Measurements from ENCODE around the gene BCL7A. TPM values are rescaled to one million over a fixed set of nuclear protein-coding genes. Genes with fewer than 3 reads are reported as not detected.
A peak's percentile ranks its signal among the peaks of the same experiment; 100 is the strongest.

Gene BCL7A
- total RNA-seq, 4 donors from 2014 or later: 0.75 to 6.8 (median 6.3) TPM

GRCh38 chr12:122082621-122083356, 61.1 kb downstream of the BCL7A start:
- no peak for DNase-seq
- no peaks in the 10 kb centered on the region for H3K9me3 ChIP-seq
- no peaks in the 10 kb centered on the region for H3K27me3 ChIP-seq
- peaks cover 36 to 78% (median 72%) of the 10 kb centered on the region in 4 donors for H3K4me1 ChIP-seq
- H3K27ac ChIP-seq: peak overlapping the region; percentile 90 to 95 (median 94)
- WGBS, 2 donors (ENCODE audit: low coverage in 1 of 2): 34 to 36% methylated on average over 5 to 6 of the region's 6 CpGs
- peak overlapping the region in 3 of 4 donors; percentile 82 to 92 (median 85) for H3K4me3 ChIP-seq
- in situ Hi-C loops (cut with MboI; ENCODE audit: low pct_ligation_motif_present in 1 of 4, low pct_unique_long_range_greater_than_20kb in 1 of 4, low sequenced_read_pairs in 3 of 4) (no loop called here), intact Hi-C loops (cut with DNase I; ENCODE audit: low total_unique reads) (no loop called here)
- no peaks in the 10 kb centered on the region for H3K36me3 ChIP-seq
- TF ChIP-seq EP300 (IDR thresholded peaks at IDR 0.05; ENCODE audit: low read depth): no peak
- no peak for TF ChIP-seq CTCF (IDR thresholded peaks at IDR 0.05)
- no peak for TF ChIP-seq POLR2A (IDR thresholded peaks at IDR 0.05)
- no peak for TF ChIP-seq POLR2AphosphoS5 (IDR thresholded peaks at IDR 0.05)

GRCh38 chr12:122084857-122085405, 63.2 kb downstream of the BCL7A start:
- no peaks in the 10 kb centered on the region for H3K27me3 ChIP-seq
- H3K4me3 ChIP-seq: no peak overlapping the region
- H3K4me1 ChIP-seq: peaks cover 56 to 95% (median 88%) of the 10 kb centered on the region in 4 donors
- intact Hi-C loops (cut with DNase I; ENCODE audit: low total_unique reads) (no loop called here), in situ Hi-C loops (cut with MboI; ENCODE audit: low pct_ligation_motif_present in 1 of 4, low pct_unique_long_range_greater_than_20kb in 1 of 4, low sequenced_read_pairs in 3 of 4) (no loop called here)
- TF ChIP-seq EP300 (IDR thresholded peaks at IDR 0.05; ENCODE audit: low read depth): no peak
- TF ChIP-seq POLR2AphosphoS5 (IDR thresholded peaks at IDR 0.05): no peak
- H3K9me3 ChIP-seq: no peaks in the 10 kb centered on the region
- WGBS, 2 donors (ENCODE audit: low coverage in 1 of 2): 47 to 64% methylated on average over 10 to 13 of the region's 13 CpGs
- H3K27ac ChIP-seq: peak overlapping the region; percentile 90 to 95 (median 92)
- no peaks in the 10 kb centered on the region for H3K36me3 ChIP-seq
- DNase-seq: no peak

- H3K36me3 ChIP-seq: no peaks in the 10 kb centered on the region
- no peak for DNase-seq
- no peaks in the 10 kb centered on the region for H3K27me3 ChIP-seq
- in situ Hi-C loops (cut with MboI; ENCODE audit: low pct_ligation_motif_present in 1 of 4, low pct_unique_long_range_greater_than_20kb in 1 of 4, low sequenced_read_pairs in 3 of 4): no loop called here
- H3K9me3 ChIP-seq: no peaks in the 10 kb centered on the region
- peaks cover 63 to 100% (median 93%) of the 10 kb centered on the region in 4 donors for H3K4me1 ChIP-seq
- H3K27ac ChIP-seq: peak overlapping the region; percentile 71 to 95 (median 92)
- 57 to 61% methylated on average over 2 to 5 of the region's 5 CpGs for WGBS, 2 donors (ENCODE audit: low coverage in 1 of 2)
- intact Hi-C loops (cut with DNase I; ENCODE audit: low total_unique reads): no loop called here
- no peak overlapping the region for H3K4me3 ChIP-seq
- TF ChIP-seq POLR2AphosphoS5 (IDR thresholded peaks at IDR 0.05): peak in 1 of 3 donors; percentile 8
- no peak for TF ChIP-seq EP300 (IDR thresholded peaks at IDR 0.05; ENCODE audit: low read depth)
These were observed 63.9 kb downstream of the BCL7A start for GRCh38 chr12:122085591-122085990.

- in situ Hi-C loops (cut with MboI; ENCODE audit: low pct_ligation_motif_present in 1 of 4, low pct_unique_long_range_greater_than_20kb in 1 of 4, low sequenced_read_pairs in 3 of 4) (no loop called here), intact Hi-C loops (cut with DNase I; ENCODE audit: low total_unique reads) (no loop called here)
- H3K27ac ChIP-seq: peak overlapping the region; percentile 71 to 95 (median 92)
- peaks cover 68 to 100% (median 95%) of the 10 kb centered on the region in 4 donors for H3K4me1 ChIP-seq
- H3K9me3 ChIP-seq: no peaks in the 10 kb centered on the region
- H3K27me3 ChIP-seq: no peaks in the 10 kb centered on the region
- H3K36me3 ChIP-seq: no peaks in the 10 kb centered on the region
- H3K4me3 ChIP-seq: peak overlapping the region in 1 of 4 donors; percentile 1
- 37 to 55% methylated on average over 7 to 8 of the region's 8 CpGs for WGBS, 2 donors (ENCODE audit: low coverage in 1 of 2)
- TF ChIP-seq POLR2AphosphoS5 (IDR thresholded peaks at IDR 0.05) (no peak), CTCF (IDR thresholded peaks at IDR 0.05) (no peak), POLR2A (IDR thresholded peaks at IDR 0.05) (no peak), EP300 (IDR thresholded peaks at IDR 0.05; ENCODE audit: low read depth) (no peak)
- DNase-seq: no peak
These were observed 64.4 kb downstream of the BCL7A start for GRCh38 chr12:122086116-122086515.

GRCh38 chr12:122086641-122087285, 65.1 kb downstream of the BCL7A start:
- intact Hi-C loops (cut with DNase I; ENCODE audit: low total_unique reads): no loop called here
- H3K36me3 ChIP-seq: no peaks in the 10 kb centered on the region
- peak overlapping the region; percentile 71 to 95 (median 92) for H3K27ac ChIP-seq
- no peak for DNase-seq
- H3K9me3 ChIP-seq: no peaks in the 10 kb centered on the region
- in situ Hi-C loops (cut with MboI; ENCODE audit: low pct_ligation_motif_present in 1 of 4, low pct_unique_long_range_greater_than_20kb in 1 of 4, low sequenced_read_pairs in 3 of 4): no loop called here
- no peaks in the 10 kb centered on the region for H3K27me3 ChIP-seq
- H3K4me3 ChIP-seq: peak overlapping the region in 1 of 4 donors; percentile 1
- peaks cover 73 to 100% (median 96%) of the 10 kb centered on the region in 4 donors for H3K4me1 ChIP-seq
- TF ChIP-seq POLR2A (IDR thresholded peaks at IDR 0.05) (no peak), CTCF (IDR thresholded peaks at IDR 0.05) (no peak), POLR2AphosphoS5 (IDR thresholded peaks at IDR 0.05) (no peak), EP300 (IDR thresholded peaks at IDR 0.05; ENCODE audit: low read depth) (no peak)
- WGBS, 2 donors (ENCODE audit: low coverage in 1 of 2): 48 to 60% methylated on average over 1 to 13 of the region's 18 CpGs

Measured in transverse colon (tissue), 4 donors.